NCI-H510A (cell line): ENCODE results near the gene CTSE.
A peak's percentile ranks its signal among the peaks of the same experiment; 100 is the strongest.

Experiments
- DNase-seq: peaks from one replicate; lab custom pipeline; 2025; lab: John Stamatoyannopoulos, UW

CTSE gene

DNA sequence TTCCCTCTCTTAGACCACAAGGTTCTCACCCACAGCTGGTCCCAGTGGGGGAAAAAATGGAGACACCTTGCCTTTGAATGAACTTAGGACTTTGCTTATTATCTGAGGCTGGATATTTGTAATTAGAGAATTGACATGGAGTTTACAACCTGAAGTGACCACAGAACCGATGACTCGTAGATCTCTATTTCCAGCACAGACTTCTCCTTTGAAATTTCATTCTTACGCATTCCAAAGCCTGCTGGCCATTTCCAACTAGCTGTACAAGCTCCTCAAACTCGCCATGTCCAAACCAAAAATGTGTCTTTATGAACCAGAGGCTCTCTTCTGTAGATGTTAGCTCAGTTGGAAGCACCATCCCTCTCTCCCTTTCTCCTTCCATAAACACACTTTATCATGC, 32.5 kb downstream of the CTSE start:
- no peak for DNase-seq

GRCh38 chr1:205990226-205990625, 33.5 kb downstream of the CTSE start:
- DNase-seq, result no peak

DNA sequence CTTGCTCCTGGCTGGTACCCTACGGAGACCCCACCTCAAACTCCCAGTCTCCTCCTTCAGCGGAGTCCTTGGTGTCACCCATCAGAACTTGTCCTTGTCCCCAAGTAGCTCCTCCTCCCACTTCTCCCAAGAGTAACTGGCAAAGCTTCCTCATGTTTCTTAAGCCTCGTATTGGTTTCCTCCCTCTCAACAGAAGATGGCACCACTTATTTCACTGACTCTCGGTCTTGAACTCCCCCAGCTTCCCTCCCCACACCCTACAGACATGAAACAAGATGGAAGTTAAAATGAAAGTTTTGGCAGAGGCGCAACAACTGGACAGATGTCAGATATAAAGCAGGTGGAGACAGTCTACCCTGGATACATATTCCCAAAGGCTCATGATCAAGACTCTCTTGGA, 33.9 kb downstream of the CTSE start:
- no peak for DNase-seq

DNA sequence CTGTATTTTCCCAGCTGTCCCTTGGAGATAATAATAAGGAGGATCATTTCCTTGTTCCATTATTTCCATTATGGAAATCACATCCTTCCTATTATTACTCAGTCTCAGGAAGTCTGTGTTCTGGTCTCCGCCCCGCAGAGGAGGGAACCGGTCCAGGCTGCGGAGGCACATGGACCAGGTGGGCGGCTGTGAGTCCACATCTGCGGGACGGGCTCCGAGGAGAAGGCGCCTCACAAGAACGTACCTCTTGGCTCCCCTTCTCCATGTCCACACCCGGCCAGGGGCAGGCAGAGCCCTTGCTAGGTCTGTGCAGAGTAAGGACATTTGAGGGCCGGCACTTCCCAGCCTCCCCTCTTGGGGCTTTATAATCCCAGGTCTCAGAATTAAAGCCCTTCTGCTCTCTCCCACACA, 35.1 kb downstream of the CTSE start:
- no peak for DNase-seq

DNA sequence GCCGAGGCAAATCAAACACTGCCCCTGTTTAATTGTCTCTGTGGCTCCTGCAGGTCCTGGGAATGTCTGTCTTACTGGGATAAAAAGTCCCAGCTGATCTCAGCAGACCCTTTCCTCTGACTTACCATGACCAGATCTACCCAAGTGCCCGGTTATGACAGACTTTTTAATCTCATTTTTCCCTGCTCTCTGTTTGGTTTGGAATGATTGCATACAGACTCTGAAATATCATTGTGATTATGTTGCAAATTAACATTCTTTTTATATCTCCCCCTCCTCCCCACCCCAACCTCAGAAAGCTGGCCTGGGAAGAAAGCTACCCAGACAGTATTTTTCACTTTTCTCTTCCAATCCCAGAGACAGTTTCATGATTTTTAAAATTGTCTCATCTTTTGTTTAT, 36.8 kb downstream of the CTSE start:
- no peak for DNase-seq

- DNase-seq, result no peak
These were observed 37.4 kb downstream of the CTSE start for GRCh38 chr1:205986292-205986691.

DNA sequence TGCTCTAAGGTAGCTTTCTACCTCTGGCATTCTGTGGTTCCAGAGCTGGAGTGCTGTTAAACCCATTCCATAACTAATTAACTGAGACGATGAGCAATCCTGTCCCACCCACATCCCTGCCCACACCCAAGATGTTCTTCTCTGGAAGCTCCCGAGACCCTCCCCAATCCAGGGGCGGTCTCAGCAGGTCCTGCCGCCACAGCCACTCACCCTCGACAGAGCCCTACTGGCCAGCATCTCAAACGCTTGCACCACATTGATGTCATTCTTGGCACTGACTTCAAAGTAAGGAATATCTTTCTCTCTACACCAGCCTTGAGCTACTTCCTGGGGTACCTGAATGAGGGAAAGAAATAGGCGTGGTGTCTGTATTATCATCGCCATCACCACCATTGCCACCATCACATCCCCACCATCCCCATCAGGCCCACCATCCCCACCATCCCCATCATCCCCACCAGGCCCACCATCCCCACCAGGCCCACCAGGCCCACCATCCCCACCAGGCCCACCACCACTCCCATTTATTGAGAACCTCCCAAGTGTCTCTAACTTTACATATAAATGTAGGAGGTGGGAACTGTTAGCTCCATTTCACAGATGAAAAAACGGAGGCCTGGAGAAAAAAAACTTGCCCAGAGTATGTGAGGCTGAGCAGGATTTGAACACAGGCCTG, 38.2 kb downstream of the CTSE start:
- DNase-seq, result no peak

DNA sequence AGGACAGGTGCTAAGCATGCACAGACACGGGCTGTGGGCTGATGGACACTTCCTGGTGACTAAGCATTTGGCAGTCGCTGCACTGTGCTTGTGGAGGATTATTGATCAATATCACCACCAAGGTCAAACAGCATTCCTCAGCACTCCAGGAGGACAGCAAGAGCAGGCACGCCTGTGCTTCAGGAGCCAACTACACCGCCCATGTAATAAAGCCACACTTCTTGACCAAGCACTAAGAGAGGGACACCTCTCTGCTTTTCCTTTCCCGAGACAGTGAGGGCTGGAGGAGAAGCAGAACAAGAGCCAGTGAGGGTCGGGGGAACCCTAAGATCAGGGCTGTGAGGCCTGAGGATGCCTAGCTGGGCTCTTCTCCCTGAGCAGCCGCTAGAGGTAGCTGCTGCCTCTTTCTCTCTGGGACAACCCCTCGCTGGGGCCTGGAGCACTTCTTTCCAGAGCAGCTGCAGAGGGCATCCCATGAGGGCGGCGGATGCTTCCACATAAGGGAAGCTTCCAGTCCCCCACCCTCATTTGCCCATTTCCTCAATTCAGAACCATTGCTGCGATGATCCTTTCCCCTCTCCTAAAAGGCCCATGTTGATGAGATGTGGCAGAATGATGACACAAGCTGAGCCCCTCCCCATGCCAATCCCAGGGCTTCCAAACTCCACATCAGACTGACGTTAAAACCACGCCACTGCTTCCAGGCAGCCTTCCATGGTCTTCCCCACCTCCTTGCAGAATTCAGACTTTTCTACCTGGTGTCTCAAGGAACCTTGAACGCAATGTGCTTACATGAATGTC, 39.6 kb downstream of the CTSE start:
- peak; percentile 30 for DNase-seq

- DNase-seq, result no peak
These were observed 42.4 kb downstream of the CTSE start for GRCh38 chr1:205981257-205981656.

- DNase-seq, result no peak
These were observed 43.3 kb downstream of the CTSE start for GRCh38 chr1:205980237-205980870.

DNA sequence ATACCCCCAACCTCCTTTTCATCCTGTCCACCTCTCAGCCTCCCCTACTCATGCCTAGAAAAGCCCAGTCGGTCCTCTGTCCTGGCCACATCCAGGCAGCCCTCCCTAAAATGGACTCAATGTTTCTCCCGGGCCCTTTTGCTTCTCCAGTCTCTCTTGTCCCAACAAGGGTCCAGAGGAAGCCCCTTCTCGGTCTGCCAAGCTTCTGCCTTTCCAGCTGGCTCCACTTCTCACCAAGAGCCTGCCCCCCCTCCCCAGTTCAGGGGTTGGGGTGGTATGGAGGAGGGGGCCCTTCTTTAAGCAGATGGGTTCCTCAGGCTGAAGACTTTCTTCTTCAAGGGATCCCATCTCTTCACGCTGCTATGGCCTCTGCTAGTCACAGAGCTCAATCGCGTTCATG, 44.4 kb downstream of the CTSE start:
- no peak for DNase-seq

GRCh38 chr1:205978676-205979075, 45.0 kb downstream of the CTSE start:
- DNase-seq, result no peak

DNA sequence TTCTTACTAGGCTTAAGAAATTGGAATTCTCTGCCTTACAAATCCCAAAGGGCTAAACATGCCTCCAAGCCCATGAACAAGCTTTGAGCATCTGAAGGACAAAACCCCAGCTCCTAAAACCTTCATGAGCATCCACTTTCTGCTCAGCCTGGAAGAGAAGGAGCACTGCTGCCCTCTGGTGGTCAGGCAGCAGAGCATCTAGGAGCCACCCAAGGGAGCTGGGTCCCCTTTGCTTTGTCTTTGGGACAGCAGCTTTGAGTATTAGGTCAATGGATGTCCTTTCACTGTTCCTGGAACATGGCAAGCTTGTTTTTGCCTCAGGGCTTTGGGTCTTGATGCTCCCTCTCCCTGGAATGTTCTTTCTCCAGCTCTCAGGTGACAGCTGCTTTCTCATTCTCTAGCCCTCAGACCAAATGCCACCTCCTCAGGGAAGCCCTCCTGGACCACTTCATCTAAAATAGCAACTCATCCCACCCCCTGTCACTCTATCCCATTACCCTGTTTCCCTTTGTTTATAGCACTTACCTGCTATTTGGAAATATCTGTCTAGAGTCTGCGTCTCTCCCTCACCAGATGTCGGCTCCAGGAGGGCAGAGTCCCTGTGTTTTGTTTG, 46.2 kb downstream of the CTSE start:
- peak; percentile 74 for DNase-seq

GRCh38 chr1:205976708-205977401, 46.8 kb downstream of the CTSE start:
- DNase-seq, result peak; percentile 65

DNA sequence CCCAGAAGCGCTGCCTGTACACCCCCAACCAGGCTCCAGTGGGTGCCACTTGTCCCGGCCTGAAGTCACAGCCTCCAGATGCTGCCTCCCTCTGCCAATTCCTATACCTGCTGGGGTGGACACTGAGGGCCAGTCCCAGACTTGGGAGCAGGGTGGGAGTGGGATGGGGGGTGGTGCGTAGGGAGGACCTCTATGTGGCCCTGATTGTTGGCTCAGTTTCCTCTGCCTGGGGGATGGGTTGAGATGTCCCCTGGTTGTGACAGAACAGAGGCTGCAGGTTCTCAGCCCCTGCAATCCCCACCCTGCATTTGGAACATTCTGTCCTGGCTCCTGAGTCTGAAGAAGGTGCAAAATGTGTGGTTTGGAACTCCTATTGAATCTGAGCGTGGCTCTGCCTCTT, 47.7 kb downstream of the CTSE start:
- DNase-seq, result no peak

- DNase-seq, result no peak
These were observed 48.2 kb downstream of the CTSE start for GRCh38 chr1:205975387-205975998.

DNA sequence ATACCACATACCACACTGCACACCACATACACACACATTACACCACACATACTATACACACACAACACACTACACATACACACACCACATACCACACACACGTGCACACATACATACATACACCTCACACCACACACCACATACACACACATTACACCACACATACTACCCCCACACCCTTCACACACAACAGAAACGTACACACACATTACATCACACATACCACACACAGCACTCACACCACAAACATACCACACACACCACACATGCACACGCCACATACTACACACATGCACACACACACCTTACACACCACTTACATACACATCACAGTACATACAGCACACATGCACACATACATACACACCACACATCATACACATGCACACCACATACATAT, 49.0 kb downstream of the CTSE start:
- no peak for DNase-seq

DNA sequence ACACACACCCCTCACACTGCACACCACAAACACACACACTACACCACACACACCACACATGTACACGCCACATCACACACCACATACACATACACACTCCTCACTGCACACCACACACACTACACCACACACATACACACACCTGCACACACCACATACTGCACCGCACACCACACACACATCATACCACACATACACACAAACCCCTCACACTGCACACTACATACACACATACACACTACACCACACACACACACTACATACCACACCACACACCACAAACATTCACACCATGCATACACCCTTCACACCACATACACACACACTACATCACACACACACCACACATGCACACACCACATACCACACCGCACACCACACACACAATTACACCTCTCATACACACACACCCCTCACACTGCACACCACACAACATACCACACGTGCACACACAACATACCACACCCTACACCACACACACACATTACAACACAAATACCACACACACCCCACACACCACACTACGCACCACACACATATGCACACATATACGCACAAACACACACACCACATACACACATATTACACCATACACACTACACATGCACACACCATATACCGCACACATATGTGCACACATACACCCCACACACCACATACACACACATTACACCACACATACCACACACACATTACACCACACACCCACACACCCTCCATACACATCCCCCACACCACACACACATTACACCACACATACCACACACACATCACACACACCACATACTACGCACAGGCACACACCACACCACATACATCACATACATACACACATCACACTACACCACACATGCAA, 50.1 kb downstream of the CTSE start:
- no peak for DNase-seq

- no peak for DNase-seq
These were observed 51.1 kb downstream of the CTSE start for GRCh38 chr1:205972491-205973168.

DNA sequence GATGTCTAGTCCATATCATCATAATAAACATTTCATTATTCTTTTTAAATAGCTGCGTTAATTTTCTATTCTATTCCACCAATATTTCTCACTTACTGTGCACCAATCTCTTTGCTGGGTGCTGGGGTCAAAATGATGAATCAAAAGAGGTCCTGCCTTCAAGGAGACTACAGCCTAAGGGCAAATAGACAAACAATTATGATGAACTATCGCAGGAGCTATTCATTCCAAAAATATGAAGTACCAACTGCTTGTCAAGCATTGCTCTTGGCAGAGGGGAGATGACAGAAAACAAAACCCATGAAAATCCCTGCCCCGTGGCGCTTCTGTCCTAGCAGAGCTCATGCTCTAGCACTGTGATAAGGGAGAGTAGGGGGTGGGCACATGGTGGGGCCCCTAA, 51.6 kb downstream of the CTSE start:
- no peak for DNase-seq
